NCI-H82 treated with DMSO at 0.1 percent for 48 hours (cell line): ENCODE measurements around the gene SEMA3F.
"Not testable (repeated sequence)": the region's sequence is repeated elsewhere in the genome, so short reads cannot be mapped to it uniquely, and the experiment has no call there.

Experiments used
- DNase-seq: peaks from one replicate; lab custom pipeline; 2025; ENCODE audit not compliant: unreplicated experiment; lab: John Stamatoyannopoulos, UW

SEMA3F gene

GRCh38 chr3:50207359-50208042, 52.4 kb downstream of the SEMA3F start:
- no peak for DNase-seq

- DNase-seq = no peak
Observed at GRCh38 chr3:50208677-50209344, 53.7 kb downstream of the SEMA3F start.

GRCh38 chr3:50210176-50210509, 55.0 kb downstream of the SEMA3F start:
- no peak for DNase-seq

DNA sequence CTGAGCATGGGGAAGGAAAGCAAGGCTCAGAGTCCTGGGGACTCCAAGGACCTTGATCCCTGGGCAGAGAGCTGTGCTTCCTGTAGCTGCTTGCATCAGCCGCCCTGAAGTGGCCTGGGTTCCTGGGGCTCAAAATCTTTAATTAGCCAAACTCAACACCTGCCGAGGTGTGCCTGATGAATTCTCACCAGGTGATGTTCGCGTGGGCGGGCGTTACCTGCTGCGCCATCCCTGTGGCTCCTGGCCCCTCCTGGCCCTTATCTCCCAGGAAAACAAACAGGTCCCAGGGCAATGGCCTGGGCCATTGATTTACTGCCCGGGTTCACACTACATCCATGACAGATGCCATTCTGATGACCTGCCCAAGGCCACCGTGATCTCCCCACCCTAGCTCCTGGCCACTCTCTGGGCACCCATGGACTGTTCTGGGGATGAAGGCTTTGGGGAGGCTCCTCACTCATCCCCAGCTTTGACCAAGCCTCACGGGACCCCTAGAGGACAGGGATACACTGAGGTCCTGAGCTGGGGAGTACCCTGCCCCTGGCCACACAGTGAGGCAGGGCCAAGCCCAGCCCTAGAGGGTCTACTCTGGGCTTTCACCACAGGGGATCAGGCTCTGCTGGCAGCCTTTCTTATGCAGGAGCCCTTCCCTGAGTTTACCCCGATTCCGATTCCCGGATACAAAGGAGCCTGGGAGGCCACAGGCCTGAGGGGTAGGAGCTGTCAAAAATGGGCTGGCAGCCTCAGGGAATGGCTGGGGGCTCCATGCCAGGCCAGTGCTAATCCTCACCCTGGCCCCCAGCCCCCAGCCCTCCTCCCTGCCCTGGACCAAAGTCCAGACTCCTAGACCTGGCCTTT, 55.6 kb downstream of the SEMA3F start:
- no peak for DNase-seq

DNA sequence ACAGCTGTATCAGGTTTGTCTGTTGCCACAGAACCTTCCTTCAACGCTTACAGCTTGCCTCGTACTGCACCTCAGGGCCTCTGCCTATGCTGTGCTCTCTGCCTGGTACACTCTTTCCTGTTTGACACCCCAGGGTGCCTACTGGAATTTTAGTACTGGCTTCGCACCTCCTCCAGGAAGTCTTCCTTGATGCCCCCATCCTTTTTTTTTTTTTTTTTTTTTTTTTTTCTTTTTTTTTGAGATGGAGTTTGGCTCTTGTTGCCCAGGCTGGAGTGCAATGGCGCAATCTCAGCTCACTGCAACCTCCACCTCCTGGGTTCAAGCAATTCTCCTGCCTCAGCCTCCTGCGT, 56.2 kb downstream of the SEMA3F start:
- not testable (repeated sequence) for DNase-seq

DNA sequence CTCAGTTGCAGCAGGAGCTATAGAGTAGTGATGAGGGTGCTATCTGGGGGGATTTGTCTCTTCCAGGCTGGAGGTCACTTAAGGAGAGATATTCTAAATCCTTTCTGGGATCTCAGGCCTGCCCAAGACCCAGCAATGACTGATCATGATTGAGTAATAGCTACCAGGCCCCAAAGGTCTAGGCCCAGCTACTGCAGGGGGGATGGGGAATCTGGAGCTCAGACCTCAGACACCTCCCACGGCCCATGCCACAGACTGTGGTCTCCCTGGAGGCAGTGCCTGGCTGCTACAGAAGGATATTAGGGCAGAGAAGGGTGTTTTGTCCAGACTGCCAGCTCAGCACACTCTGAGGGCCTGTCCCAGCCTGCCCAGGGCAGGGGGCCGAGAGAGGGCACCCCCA, 56.8 kb downstream of the SEMA3F start:
- peak; percentile 25 for DNase-seq

GRCh38 chr3:50212502-50212901, 57.4 kb downstream of the SEMA3F start:
- no peak for DNase-seq

GRCh38 chr3:50212971-50213370, 57.8 kb downstream of the SEMA3F start:
- no peak for DNase-seq

DNA sequence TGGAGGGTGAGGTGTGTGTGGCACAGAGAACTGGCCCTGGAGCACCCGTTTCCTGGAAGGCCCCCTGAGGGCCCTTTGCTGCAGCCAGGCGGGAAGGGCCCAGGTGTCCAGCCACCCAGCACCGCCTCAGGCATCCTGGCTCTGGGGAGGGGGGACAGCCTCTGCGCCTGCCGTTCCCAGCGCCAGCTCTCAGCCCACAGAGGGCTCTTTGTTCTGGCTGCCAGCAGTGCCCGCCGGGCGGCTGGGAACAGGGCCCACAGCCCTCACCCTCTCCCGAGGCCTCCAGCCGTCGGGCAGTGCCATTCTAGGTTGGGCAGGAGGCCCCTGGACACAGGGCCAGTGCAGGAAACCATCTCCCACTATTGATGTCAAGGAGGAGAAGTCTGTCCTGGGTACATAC, 58.2 kb downstream of the SEMA3F start:
- no peak for DNase-seq

GRCh38 chr3:50214824-50215223, 59.7 kb downstream of the SEMA3F start:
- no peak for DNase-seq

GRCh38 chr3:50215529-50215928, 60.4 kb downstream of the SEMA3F start:
- no peak for DNase-seq

DNA sequence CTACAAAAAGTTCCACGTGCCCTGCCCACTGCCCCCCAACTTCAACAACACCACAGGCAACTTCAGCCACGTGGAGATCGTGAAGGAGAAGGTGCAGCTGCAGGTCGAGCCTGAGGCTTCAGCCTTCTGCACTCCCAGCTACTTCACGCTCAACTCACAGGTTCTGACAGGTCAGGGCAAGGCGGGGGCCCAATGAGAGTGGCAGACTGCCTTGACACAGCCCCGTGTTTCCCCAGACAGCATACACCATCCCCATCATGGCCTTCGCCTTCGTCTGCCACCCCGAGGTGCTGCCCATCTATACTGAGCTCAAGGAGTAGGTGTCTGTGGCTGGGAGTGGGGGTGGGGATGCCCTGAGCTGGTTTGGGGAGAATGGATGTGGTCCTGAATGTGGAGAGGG, 62.6 kb downstream of the SEMA3F start:
- DNase-seq = no peak

DNA sequence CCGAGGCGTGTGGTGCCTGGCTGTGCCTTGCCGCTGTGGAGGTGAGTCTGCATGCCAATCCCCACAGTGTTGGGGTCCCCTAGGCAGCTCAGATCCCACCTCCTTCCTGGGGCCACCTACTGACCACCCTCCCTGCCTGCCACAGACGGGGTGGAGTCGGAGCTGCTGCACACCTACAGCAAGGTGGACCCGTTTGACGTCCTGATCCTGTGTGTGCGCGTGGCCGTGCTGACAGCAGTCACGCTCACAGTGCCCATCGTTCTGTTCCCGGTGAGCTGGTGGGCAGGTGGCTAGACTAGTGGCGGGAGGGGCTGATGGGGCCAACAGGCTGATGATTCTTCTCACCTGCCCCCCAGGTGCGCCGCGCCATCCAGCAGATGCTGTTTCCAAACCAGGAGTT, 63.3 kb downstream of the SEMA3F start:
- no peak for DNase-seq

GRCh38 chr3:50219285-50219684, 64.2 kb downstream of the SEMA3F start:
- no peak for DNase-seq

- no peak for DNase-seq
Observed at GRCh38 chr3:50220109-50220508, 65.0 kb downstream of the SEMA3F start.

DNA sequence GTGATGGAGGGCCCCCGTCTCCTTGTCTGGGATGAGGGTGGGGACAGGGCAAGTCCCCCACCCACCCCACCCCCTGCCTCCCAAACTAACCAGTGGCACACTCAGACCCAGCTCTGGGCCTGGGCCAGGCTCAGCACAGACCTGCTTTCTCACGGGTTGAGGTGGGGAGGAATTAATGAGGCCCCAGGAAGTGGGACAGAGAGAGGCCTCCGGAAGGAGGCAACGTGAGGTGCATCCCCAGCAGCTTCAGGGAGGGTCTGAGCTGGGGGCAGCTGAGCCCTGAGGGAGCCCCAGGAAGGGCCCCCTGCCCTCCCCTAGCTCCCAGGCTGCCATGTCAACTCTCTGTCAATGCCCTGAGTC, 65.9 kb downstream of the SEMA3F start:
- no peak for DNase-seq

GRCh38 chr3:50221411-50222168, 66.5 kb downstream of the SEMA3F start:
- no peak for DNase-seq

DNA sequence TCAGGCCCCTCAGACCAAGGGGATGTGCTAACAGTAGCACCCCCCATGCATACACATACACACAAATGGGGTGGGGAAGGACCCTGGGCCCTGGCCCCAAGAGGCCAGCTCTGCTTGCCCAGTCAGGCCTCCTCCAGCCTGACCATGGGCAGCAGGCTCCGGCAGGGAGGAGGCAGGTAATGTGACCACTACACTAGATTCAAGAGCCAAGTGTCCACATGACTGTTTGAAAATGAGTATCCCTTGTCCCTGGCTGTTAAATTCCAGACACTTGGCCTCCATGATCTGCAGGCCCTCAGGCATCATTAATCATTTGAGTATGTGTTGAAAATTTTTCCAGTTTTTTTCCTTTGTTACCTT, 67.0 kb downstream of the SEMA3F start:
- no peak for DNase-seq

DNA sequence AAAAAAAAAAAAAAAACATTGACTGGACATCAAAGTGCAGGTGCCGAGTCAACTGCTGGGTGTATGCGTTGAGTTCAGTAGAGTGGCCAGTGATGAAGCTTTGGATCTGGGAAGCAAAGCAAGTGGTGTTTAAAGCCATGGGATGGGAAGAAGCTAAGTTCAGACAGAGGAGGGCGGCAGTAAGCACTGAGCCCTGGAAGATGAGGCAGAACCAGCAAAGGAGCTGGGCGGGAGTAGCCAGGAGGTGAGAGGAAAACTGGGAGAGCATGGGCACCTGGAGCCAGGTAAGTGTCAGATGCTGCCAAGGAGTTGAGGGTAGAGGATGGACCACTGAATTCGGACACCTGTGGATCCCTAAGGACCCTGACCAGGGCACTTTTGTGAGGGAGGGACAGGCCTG, 69.5 kb downstream of the SEMA3F start:
- DNase-seq = no peak

GRCh38 chr3:50226888-50227389, 71.8 kb downstream of the SEMA3F start:
- no peak for DNase-seq

GRCh38 chr3:50227390-50228183, 72.5 kb downstream of the SEMA3F start:
- peak; percentile 61 for DNase-seq
